D341Med (cell line): ENCODE data around the gene IPCEF1.

Experiments
- DNase-seq: peaks from one replicate; pipeline ENCODE4 v3.0.0; 2012; ENCODE audit warnings: low spot score

IPCEF1 gene

DNA sequence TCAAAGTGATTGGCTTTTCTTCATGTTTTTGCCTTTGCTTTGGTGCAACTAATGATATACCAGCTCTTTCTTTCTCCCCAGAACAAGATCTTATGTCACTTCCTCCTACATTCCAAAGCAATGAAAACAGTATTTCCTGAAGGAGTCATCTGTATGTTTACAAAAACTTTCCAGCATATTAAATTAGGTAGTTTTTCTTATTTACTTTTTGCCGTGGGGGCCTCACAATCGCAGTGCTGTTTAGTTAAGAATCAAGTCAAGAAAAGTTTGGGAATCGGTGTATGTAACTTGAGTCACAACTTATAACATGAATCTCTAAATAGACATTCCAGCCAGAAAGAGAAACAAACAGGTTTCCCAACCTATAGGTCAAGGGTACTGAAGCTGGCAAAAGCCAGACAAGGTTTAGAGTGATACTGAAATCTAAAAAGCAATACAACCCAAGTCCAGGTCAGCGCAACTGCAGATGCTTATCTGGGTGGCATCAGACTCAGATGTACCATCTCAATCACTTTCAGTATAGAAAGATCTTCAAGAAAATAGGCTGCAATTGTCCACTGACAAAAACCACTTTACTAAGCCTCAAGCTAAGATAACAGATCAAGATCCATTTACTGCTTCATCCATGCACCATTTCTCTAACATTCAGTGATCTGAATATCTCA, 63.6 kb downstream of the IPCEF1 start:
- no peak for DNase-seq

DNA sequence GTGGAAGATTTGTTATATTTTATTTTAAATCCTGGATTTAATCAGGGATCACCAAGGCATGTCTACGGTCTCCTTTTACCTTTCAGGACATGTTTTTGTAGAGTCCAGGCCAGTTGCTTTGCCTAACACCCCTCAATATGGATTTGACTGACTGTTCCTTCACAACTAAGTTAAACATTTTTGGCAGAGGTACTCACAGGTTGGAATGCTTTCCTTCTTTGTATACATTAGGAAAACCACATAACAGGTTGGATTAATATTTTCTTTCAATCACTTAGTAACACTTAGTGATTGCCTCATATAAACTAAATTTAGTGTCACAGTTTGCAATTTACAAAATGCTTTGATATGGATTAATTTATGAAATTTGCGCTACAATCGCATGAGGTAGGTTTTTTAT, 64.5 kb downstream of the IPCEF1 start:
- DNase-seq, result no peak

DNA sequence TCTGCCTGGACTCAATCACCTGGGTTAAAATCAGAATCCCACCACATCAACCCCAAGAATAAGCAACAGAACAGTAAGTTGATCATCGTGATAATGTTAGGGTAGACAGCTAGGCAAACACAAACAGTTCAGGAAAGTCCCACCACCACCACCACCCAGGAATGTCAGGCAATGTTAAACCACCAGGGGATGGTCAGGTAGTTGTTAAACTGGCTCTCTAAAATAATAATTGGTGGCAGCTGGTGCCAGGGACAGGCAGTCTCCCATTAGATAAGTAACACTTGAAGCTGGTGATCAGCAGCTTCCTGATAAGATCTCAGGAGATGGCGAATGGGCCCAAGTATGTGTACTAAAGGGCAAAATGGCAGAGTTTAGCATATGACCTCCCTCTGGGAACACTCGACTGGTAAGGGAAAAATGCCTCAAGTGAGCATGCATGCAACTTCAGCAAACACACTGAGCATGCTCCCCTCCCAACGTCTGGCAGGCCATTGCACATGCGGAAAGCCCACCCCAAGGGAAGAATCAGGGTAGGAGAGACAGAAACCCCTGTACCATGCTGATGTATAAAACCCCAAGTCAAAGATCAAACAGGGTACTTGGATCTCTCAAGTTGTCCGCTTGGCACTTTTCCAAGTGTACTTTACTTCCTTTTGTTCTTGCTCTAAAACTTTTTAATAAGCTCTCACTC, 66.6 kb downstream of the IPCEF1 start:
- no peak for DNase-seq

DNA sequence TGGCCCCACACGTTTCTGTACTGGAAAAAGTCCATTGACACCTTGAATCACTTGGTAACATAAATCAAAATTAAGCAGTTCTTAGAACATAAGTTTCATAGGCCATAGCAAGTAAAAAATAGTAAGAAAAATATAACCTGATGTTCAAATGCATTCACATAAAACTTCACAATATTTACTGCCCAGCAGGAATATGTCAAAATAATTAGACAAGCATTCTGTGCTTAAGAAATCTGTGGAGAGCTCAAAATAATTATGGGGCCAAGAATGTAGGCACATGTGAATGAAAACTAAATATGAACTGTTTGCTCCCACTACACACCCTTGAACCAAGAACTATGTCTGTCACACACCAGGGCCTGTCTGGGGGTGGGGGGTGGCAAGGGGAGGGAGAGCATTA, 70.8 kb downstream of the IPCEF1 start:
- no peak for DNase-seq

DNA sequence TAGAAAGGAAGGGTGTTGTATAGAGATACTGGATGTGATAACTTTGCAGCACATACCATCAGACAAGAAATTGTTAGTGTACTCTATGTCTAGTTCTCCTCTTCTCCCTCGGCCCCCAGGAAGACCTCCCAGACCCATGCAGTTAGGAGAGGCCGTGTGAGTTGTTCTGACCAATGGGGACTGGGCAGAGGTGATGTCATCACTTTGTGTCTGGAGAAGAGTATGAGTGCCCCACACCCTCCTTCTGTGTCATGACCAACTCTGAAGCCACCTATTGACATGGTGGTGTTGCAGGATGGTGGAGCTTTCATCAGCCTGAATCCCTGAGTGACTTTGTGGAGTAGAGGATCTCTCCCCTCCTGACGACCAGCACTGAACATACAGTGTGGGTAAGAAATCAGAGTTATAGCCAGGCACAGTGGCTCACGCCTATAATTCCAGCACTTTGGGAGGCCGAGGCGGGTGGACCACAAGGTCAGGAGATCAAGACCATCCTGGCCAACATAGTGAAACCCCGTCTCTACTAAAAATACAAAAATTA, 72.2 kb downstream of the IPCEF1 start:
- DNase-seq, result no peak

DNA sequence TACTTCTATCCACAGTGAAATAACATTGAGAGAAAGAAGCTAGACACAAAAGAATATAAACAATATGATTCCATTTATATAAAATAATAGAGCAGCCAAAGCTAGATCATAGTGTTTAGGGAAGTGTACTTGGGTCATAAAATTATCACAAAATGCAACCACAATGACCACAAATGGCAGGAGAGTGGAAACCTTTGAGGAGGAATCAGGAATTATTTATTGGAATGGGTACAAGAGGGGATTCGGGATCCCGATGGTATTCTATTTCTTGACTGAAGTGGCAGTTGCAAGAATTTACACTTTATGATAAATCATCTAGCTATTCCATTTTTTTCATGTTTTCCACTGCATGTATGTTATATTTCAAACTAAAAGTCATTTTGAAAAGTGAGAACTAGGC, 76.1 kb downstream of the IPCEF1 start:
- DNase-seq, result no peak

DNA sequence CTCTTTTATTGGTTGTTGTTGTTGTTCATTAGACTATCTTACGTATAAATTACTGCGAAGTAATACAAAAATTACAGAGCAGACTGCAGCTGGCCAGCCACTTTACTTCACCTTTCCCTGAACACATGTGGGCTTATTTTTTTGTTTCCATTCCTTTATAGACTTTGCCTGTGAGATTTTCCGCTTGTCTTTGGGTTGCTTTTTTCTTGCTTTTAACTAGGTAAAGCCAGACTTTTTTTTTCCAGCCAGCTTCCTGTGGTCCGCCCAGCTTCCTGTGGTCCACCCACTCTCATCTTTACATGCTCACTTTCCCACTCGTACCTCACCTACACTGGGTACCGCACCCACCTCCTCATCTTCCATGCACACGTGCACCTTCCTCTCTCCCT, 79.0 kb downstream of the IPCEF1 start:
- no peak for DNase-seq

DNA sequence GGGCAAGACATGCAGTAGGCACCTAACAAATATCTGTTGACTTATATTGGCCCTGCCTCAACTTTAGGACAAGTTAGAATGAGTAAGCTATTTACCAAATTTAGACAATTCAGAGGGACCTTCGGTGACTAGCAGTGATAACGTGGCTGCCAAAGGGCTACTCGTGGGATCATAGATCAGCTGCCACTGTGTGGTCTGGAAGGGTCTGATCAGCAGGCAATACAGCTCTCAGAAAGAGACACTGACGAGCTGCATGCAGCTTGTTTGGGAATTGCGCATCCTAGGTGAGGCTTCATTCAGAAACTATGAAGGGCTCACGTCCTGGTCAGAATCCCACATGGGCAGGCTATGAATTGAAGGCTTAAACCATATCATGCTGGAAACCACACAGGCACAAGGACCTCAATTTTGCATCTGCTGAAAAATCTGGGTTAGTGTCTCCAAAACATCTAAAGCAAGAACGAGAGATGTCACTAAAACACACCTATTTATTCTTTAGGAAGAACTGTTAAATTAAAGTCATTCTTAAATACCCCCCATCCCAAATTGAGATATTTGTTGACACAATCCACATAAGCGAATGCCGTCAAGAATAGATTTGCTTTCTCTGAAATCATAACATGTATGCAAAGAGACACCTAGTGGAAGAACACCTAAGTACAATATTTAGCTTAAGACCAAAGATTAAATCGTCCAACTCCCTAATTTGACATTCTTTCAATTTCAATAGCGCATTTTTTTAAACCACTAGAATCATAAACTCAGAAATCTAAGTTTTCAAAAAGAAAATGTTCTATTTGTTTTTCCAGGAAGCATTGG, 79.6 kb downstream of the IPCEF1 start:
- no peak for DNase-seq

DNA sequence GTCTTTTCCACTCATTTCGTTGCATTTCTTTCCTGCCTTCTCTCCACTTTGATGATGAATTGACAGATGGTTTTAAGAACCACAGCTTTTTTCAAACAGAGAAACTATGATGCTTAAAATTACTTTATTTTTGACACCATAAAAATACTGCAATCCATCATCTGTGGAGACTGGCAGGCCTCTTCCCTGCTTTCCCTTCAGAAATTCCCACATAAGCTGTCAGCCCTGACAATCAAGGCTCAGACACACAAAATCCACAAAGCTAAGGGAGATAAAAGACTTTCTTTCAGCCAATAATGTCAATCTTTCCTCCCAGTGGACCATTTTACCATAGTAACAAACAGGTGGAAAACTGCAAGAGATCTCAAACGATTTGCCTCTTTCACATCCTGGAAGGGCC, 82.4 kb downstream of the IPCEF1 start:
- DNase-seq, result no peak

DNA sequence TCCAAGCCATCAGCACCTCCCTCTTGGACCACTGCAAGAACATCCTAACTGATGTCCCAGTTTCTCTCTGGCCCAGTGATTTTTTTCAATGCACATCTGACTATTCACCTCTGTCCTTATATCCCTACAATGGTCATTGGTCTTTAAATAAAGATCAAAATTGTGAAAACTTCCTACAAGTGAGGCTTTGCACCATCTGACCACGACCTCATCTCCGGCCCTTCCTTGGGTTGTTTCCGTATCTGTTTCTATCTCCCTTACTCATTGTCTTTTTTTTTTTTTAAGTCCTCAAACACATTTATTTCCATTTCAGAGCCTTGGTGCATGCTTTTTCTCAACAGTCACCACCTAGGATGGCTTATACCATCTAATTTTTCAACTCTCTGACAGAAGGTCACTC, 88.1 kb downstream of the IPCEF1 start:
- no peak for DNase-seq

DNA sequence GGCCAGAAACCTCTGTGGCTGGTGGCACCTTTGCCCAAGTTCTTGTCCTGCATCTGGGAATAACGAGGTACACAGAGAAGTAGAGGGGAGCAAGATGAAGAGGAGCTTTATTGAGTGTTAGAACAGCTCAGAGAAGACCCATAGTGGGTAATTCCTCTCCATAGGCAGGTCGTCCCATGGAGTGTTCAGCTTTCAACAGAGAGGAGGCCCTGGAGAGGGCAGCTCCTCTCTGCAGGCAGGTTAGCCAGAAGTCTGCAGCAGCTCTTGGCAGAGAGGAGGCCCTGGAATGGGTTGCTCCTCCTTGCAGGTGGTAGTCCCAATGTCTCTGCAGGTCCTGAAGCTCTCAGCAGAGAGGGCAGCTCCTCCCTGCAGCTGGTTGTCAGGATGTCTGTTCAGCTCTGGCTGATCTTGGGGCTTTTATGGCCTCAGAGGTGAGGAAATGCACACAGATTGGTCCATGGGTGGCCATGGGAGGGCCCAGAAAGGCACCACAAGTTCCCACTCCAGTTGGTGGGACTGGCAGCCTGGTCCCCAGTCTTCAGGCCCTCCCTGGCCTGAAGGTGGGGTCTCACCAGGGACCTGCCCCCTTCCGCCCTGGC, 89.0 kb downstream of the IPCEF1 start:
- no peak for DNase-seq

DNA sequence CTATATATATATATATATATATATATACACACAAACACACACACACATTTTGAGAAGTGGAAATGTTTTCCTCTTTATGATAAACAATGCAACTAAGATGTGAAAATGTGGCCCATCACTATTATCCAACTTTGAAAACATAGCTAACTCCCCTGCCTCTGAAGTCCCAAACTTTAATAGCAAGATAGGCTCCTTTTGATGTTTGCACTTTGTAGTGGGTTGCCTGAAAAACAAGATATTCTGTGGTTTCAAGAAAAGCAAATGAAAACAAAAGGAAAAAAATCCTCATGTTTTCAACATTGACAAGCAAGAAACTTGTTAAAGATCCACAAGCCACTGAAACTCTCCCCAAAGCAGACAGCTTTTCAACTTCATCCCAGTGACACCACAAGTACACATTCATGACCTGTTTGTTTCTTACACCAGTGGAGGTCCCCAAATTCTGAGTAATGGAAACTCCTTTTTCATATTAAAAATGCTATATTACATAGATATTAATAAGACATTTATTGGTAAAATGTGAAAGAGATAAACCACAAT, 90.0 kb downstream of the IPCEF1 start:
- DNase-seq, result no peak

DNA sequence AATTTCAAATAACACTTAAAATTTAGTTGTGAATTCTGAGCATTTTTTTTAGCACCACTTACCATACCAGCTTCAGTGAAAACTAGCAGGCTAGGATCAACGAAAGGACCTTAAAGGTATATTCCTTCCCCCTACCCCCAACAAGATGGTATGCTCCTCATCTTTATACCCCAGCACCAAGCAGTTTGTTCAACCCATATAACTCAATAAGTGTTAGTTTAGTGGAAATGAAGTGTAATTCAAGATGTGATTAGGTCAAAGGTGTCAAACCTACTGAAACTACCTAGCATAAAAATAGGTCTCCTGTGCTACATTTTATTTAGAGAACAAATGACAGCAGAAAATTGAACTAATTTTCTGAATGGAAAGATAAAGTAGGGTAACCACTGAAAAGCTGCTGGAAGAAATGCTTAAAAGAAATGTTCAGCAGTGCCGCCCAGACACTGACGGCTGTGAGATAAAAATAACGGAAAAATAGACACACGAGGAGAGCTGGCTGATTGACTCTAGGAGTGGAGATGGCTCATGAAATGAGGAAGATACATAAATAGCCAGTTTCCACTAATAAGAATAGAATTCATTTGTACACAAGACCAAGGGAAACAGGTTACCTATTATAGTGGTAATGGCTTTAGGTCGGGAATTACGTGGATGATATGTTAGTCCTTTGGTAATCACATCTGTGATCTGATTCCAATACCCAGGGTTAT, 94.8 kb downstream of the IPCEF1 start:
- no peak for DNase-seq

DNA sequence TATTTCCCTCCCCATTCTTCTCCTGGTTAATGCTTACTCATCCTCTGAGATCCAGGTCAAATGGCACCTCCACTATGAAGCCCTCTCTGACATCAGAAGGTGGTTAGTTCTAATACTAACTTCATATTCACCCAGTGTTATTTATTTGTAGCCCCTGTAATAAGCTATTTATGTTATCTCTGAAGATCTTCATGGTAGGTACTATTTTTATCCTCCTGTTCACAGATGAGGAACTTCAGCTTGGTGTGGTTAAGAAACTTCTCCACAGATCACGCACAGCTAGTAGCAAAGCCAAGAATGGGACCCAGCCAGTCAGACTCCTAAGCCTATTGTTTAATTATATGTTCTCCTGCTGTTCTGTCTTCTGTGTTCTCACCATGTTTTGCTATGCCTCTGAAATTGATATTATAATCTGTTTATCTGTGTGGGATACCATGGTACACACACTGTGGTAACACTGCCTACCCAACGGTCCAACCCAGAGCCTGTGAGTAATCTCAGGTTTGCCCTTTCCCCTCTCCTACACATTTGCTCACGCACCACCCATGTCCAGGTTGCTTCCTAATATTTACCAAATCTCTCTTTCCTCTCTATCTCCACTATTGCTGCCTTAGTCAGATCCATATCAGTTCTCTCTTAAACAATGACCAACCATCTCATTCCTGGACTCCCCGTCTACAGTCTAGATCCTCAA, 98.4 kb downstream of the IPCEF1 start:
- DNase-seq, result no peak

DNA sequence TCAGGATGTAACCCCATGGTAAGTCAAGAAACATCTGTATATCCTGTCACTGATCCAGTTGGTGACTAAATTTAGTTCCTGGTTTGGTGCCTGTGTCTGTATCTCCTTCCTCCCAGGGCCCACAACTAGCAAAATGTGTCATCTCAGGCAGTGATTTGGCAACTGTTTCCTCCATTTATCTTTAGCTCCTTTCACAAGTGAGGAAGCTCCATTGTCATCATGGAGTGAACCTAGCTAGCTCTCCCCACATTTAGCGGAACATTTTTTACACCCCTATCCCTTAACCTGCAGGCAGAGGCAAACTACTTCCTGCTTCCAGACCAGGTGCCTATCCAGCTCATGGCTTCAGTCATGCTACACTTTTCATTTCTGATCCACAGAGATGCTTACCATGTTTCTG, 99.5 kb downstream of the IPCEF1 start:
- no peak for DNase-seq

DNA sequence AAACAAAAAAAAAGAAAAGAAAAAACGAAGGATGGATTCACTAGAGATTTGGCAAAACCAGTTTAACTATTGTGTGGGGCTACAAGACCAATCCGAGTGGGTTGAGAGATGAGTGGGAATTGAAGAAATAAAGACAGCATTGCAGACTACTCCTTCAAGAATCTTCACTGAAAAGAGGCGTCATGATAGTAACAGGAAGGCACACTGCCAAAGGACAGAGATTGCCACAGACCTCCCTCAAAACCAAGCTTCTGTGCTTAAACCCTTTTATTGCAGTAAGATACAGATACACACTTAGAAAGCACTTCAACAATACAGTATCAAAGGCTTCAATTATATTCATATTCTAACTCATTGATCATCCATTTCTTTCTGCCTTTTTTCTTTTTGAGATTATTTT, 103.9 kb downstream of the IPCEF1 start:
- DNase-seq, result no peak

DNA sequence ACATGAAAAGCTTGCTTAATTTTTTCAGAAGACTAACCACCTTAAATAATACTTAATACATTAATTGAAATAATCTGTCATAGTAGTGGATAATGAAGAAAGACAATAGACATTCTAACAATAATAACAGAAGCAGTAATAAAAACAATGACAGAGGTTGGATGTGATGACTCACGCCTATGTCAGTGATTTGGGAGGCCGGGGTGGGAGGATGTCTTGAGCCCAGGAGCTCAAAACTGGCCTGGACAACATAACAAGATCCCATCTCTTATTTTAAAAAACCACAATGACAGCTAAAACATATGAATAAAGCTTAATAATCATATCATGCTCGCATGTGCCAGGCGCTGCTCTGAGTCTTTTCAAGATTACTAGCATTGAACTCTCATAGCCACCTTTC, 105.5 kb downstream of the IPCEF1 start:
- no peak for DNase-seq

DNA sequence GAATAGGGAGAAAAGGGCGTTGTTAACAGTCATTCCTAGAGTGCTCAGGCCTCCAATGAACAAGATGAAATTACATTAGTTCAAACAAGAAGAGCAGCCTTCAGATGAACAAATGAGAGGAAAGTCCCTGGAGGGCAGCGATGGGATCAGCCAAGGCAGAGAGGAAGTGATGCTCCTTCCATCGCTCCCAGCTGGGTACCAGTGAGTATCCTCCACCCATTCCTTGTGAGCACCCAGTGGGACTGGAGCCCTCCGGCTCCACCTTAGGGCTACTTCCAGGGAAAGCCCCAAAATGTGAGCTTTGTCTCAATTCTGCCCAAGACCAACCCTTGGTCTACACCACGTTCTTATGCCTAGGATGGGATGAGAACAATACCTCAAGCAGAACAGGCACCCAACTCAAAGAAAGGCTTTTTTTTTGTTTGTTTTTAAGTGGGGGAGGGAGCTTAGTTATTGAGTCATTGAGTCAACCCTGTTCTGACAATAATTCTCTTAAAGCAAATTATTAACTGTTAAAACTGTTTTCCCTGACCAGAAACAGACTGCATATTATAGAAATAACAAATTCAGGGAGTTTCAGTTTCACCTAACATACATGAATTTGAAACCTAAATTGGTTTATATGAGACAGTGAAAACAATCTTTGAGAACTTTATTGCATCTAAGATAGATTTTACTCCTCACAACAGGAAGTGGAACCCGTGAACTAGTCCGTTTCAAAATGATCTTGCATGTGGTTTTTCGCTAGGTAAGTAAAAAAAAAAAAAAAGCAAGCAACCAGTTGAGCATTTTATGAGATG, 106.9 kb downstream of the IPCEF1 start:
- no peak for DNase-seq

DNA sequence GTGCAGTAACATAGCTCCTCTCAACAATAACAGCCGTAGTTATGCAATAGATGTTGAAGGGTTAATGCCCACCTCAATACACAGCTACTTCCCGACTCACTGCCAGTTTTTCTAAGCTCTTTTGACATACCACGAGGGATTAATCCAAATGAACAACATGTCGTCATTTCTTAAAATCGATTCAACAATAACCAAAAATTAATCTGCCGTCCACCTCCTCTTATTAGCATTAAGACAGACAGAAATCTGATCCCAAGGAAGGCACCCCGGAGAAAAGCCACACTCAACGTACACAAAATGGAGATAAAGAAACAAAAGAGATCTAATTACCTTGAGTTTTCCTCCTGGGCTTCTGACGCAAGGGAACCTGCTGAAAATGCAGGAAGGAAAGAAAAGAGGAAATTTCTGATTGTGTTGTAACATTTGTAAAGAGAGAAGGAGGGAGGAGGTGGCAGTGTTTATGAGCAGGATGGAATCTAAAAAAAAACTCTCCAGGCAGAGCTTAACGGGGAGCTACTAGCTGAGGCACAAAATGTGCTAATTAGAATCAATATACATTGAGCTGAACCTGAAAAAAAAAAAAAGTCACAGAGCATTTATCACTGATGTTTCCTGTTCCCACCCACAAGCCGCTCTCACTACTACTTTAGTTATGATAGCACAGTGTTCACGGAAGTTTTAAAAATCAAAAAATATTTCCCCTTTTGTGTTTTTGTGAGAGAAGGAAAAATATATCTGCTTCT, 109.3 kb downstream of the IPCEF1 start:
- no peak for DNase-seq
